HG02870 (cell line): Measurements from ENCODE around the gene ACCSL.

Experiments used
- ATAC-seq: cut with Tn5 transposase; IDR thresholded peaks from one replicate; pipeline ENCODE4 v1.9.1; 2021; ENCODE audit warnings: mild to moderate bottlenecking, moderate library complexity; ENCODE audit not compliant: unreplicated experiment

Gene ACCSL

DNA sequence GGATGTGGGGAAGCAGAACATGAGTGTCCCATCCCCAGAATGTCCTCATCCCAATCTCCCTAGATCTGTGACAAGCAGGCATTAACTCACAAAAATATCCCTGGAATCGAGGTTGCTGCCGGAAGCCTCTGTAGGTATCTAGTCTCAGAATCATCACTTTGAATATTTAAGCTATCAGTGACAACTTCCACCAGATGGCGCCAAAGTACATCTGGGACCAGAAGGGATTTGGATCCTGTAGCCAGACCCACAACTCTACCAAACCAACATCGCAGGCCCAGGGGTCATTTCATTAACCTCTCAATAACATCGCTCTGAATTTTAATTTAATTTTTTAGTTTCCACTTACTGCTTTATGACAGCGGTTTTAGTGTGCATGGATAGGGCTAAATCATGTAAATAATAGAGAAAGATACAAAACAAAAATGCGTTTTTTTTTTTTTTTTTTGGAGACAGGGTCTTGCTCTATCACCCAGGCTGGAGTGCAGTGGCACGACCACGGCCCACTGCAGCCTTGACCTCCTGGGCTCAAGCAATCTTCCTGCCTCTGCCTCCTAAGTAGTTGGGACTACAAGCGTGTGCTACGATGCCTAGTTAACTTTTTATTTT is 46.6 kb downstream of the ACCSL start:
- peak; percentile 47 for ATAC-seq

- peak; percentile 92 for ATAC-seq
Observed at GRCh38 chr11:44095506-44096359, 48.0 kb downstream of the ACCSL start, which contains the start of gene EXT2. EXT2 (plus strand) TSS chr11:44095678; CDS start chr11:44107713, 12,035 bp downstream.

GRCh38 chr11:44096360-44097185 is 48.8 kb downstream of the ACCSL start:
- no peak for ATAC-seq

GRCh38 chr11:44097821-44098220 is 50.0 kb downstream of the ACCSL start:
- ATAC-seq: no peak

- no peak for ATAC-seq
Observed at GRCh38 chr11:44101098-44101497, 53.3 kb downstream of the ACCSL start.

- ATAC-seq: no peak
Observed at GRCh38 chr11:44104481-44105294, 56.9 kb downstream of the ACCSL start.

DNA sequence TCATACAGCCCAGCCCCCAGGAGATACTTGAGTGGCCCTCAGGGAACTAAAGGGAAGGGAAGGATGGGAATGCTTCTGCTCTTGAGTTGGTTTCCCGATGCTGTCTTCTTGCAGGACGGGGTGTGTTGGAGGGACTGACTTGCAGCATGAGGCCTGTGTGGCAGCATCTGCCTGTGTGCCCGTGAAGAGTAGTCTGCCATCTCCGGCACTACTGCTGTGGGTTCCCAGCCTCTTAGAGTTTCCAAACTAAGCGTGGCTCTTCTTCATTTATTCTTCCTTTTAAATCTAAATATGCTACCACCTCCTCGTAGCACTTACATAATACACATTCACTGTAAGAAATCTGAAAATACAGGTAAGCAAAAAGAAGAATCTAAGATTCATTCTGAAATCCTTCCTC is 60.5 kb downstream of the ACCSL start:
- ATAC-seq: no peak
